Measurements from ENCODE around the gene SLC46A2.

DNA sequence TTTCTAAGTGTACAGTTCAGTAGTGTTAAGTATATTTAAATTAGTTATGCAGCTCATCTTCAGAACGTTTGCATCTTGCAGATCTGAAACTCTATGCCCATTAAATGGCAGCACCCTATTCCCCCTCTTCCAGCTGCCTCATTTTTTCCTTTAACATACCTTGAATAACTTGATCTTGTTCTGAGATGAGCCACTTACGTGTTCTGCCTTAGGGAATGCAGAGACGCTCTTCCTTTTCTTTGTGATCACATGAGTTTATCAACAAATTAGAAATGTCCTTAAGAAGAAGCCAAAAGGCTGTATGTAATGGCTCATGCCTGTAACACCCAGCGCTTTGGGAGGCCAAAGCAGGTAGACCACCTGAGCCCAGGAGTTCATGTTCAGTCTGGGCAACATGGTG, 57.6 kb downstream of the SLC46A2 start:
- TF ChIP-seq, protein P1, sequence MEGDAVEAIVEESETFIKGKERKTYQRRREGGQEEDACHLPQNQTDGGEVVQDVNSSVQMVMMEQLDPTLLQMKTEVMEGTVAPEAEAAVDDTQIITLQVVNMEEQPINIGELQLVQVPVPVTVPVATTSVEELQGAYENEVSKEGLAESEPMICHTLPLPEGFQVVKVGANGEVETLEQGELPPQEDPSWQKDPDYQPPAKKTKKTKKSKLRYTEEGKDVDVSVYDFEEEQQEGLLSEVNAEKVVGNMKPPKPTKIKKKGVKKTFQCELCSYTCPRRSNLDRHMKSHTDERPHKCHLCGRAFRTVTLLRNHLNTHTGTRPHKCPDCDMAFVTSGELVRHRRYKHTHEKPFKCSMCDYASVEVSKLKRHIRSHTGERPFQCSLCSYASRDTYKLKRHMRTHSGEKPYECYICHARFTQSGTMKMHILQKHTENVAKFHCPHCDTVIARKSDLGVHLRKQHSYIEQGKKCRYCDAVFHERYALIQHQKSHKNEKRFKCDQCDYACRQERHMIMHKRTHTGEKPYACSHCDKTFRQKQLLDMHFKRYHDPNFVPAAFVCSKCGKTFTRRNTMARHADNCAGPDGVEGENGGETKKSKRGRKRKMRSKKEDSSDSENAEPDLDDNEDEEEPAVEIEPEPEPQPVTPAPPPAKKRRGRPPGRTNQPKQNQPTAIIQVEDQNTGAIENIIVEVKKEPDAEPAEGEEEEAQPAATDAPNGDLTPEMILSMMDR (IDR thresholded peaks at IDR 0.05), result no peak
- TF ChIP-seq POLR2A (IDR thresholded peaks at IDR 0.05; ENCODE audit: low read depth), result no peak
